Stimulated activated CD8-positive, alpha-beta memory T cell treated with anti-CD3 and anti-CD28 coated beads, Interleukin-12 subunit alpha, Interleukin-12 subunit beta, amount 100 ng/mL, for 1 hour (primary cell): ENCODE results near the gene MTMR3.

ENCODE experiments used
- DNase-seq: peaks from one replicate; pipeline ENCODE4 v3.0.0-alpha.2; 2020; ENCODE audit warnings: low read depth

Gene MTMR3

DNA sequence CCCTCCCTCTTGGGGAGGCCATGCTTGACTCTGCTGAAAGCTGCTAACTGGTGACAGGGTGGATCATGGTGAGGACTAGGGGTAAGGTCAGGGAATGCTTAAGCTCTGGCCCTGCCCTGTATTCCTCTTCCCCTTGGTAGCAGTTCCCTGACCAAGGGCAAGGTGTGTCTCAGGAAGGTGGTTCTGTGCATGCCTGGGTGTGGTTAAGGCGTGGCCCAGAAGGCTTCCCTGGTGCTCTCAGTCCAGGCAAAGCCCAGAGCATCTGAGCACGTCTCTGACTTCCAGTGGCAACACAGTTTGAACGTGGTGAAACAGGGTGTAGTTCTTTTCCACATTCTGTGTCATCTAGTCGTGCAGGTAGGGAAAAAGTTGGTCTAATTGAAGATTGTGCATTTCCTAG, 144.2 kb downstream of the MTMR3 start:
- DNase-seq, result no peak

DNA sequence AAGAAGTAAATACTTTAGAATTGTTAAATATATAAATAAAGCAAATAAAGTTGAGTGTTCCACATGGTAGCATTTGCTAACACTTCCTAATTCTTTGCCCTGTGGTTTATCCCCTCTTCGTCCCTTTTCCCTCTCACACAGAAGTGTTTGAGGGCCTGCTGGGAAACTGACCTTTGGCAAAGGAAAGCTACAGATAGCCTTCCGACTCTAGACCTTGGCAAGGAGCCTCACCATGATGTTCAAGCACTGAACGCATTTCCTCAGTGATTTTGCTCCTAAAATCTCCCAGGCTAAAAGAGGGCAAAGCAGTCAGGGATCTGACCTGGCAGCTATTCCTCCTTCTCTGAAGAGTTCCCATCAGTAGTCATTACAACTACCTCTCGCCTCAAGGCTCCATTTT, 144.8 kb downstream of the MTMR3 start:
- no peak for DNase-seq

DNA sequence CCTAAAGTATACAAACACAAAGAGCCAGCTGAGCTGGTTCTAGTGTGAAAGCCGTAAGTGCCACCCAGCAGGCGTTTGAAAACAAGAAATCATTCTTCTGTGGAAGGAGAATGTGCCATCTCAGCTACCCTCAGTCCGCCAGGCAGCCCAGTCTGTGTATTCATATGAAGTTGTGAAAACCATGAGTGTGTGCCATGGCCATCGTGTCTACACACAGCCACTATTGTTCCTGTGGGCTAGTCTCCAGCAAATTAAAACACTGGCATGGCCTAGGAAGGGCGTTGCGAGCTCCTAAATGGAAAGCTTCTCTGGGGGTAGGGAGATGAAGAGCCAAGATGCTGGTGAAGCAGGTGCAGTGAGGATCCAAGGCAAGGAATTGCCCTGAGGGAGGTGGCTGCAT, 145.8 kb downstream of the MTMR3 start:
- no peak for DNase-seq

DNA sequence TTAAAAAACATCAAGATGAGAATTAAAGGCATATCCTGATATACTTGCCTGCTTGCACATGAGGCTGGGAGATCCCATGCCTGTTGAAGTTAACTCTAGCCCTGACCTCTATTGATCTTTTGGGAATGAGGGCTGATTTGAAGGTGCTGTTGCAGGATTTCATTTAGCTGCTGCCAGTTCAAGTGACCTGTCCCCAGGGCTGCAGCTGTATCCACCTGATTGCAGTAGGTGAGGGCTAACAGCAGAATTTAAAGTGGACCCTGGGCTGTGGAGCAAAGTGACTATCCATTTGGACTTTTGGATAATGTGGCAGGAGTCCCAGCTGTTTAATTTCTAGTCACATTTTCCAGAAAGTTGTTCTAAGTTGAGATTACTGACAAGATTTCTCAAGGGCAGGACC, 146.5 kb downstream of the MTMR3 start:
- DNase-seq, result no peak

DNA sequence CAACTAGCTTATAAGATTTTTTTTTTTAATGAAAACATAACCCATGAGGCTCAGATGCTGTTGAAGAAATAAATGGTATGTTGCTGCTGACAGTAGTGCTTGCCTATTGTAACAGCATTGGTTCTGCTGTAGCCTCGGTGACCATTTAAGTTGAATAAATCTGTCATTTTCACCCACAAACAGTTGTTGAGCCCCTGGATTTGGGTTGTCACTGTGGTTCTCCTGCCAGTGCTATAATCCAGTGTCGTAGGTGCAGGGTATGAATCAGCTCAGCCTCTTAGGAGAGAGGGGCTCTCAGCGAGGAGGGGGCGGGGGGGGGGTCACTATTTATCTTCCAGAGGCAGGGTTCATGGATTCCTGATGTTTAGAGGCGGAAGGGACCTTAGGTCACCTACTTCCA, 147.4 kb downstream of the MTMR3 start:
- DNase-seq, result no peak

DNA sequence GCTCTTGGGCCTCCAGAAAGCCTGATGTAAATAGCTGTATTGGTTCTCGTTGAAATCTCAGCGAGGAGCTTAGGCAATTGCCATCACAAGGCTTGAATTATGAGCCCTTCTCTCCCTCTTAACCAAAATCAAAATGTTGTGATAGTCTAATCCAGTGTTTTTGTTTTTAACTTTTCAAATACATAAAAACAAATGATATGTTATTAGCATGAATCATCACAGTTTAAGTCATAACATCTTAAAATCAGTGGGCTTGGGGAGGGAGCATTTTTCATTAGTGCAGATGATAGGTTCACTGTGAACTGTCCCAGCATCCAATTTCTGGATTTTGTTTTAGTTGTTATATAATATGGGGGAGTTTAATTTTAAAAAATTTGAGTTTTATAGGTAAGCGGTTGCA, 148.4 kb downstream of the MTMR3 start:
- no peak for DNase-seq

DNA sequence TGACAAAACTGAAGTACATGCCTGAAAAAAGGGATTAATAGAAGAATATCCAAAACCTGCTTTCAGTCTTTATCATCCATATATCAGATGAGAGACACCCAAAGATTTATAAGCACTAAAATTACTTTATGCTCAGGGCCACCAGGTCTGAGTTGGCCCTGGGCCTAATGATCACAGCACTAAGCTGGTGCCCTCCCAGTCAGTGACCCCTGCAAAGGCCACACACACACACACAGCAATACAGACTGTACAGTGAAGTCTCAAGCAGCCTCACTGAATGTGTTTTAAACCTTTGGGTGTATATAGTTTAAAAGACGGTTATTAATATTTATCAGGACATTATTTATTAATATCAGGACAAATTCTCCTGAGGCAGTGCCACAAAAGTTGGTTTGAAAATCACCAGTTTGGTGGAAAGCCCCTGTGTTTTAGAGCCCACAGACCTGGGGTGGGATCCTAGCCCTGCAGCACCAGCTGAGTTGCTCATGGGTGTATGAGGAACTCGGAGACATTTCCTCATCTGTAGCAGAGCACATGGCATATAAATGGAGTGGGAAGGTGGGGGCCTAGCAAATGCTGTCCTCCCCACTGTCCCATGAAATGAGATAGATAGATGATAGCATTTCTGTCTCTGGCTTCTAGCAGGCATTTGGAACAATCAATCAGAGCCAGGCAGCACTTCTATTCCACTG, 148.9 kb downstream of the MTMR3 start:
- no peak for DNase-seq

DNA sequence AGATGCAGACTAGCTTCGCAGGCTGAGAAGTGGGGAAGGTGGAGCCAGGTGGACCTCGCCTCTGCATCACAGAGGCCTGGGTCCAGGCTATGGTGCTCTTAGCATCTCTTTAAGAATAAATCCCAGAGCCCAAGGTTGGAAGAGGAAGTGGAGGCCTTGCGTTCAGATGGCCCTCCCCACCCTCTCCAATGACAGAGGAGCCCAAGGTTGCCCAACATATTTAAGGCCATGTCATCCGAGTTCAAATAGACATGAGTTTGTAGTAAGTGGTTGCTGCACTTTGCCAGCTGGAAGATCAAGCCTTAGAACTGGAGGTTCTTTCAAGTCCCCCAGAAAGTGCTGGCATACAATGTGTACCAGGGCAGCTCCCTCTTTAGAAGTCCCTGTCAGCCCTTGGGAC, 150.2 kb downstream of the MTMR3 start:
- no peak for DNase-seq

DNA sequence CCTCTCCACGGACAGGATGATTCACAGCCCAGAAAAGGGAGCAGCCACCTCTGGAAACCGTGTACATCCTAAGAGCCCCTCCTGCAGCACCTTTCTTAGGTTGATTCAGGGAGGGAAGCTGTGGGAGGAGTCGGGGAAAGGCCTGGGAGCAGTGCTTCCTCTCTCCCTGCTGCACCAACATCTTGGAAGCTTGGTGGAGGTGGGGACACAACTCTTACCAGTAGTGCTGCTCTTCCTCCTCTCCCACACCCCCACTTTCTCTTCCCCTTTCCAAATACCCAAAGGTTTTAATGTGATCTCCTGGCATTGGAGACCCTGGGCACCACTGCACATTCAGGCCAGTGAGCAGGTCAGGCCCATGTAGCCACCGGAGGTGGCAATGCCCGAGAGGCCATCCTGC, 150.9 kb downstream of the MTMR3 start:
- no peak for DNase-seq

DNA sequence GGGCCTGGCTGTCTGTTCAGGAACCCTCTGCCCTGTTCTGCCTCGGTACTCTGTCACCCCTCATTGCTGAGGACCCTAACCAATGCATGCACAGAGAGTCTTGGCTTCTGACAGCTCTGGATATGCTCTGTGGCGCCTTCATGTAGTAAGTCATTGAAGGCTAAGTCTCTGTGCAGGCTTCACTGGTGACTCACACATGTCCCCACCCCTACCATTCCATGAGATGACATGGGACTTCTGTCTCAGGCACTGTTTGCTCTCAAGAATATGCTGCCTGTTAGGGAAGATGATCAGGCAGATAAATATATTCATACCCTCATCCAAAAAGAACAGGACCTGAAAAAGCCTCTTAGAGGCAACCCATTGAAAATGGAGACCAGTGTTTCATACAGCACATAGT, 153.7 kb downstream of the MTMR3 start:
- DNase-seq, result no peak

DNA sequence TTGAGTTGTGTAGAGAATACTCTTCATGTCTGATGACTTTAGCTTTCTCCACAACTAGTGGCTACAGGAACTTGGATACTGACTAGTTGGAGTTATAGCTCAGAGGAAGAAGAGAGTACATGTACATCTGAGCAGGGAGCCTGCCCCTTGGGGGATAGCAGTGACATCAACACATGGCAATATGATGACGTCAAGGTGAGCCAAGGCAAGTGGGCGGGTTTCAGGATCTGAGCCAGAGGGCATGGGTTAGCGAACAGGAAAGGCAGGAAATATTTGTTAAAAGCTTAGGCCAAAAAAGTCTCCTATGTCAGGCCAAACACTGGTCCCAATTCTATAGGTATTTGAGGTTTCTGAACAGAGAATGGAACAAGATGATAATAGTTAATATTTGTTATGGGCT, 155.2 kb downstream of the MTMR3 start:
- DNase-seq, result no peak

DNA sequence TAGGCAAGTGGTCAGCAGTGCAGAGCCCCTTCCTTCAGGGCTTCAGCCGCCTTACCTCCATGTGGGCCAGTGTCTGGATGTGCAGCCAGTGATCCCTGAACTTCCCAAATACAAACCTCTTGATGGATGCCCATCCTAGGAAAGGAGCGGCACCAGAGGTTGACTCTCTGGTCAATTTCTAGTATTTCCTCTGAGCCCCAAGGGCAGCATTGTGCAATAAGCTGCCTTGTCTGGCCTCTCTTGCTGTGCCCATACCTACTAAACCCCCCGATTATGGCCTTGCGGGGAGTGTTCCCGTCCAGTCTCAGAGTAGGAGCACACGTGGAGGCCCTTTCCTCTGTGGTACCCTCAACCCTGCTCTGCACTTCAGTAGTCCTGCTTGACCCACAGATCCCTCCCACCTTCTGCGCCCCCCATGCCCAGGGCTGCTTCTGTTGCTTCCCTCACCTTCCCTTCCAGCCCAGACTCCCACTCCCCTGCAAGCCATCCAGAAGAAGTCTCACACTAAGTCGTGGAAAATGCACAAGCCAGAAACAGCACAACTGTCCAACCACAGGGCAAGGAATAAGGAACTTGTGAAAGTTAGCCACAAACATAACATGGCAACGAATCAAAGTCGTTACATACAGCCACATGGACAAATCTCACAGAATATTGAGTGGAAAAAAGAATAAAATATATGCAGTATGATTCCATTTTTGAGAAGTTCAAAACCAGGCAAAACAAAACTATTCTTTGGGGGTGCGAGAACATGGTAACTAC, 157.7 kb downstream of the MTMR3 start:
- DNase-seq, result no peak

DNA sequence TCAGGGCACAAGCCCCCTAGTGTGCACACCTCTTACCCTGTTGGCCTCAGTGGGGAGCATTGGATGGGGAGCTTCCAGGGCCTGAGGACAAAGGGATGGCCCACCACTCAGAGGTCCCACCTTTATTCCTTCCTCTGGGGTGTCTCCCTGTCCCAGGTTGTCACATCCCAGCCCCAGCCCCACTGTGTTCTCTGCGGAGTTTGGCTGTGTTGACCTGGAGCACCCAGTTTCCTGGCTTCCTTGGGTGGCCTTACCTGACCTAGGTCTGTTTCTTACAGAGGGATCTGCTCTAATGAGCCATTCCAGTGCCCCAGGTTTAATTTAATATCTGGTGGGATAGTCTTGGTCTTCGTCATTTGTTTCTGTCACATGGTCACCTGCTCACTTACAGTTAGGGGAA, 158.5 kb downstream of the MTMR3 start:
- no peak for DNase-seq

DNA sequence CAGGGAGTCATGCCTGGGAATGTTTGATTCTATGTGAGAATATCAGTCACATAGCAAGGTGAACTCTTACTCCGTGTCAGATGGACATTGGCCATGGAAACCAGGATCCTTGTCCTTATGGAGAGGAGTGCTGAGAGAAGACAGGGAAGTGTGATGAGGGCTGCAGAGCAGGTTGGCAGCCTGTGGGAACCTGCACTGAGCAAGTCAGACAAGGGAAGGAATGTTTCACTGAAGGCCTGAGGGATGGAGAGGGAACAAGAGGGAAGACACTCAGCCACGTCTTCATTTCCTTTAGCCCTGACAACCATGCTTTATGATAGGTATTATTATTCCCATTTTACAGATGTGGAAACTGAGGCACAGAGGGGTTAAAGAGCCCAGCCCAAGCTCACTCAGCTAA, 158.9 kb downstream of the MTMR3 start:
- no peak for DNase-seq

DNA sequence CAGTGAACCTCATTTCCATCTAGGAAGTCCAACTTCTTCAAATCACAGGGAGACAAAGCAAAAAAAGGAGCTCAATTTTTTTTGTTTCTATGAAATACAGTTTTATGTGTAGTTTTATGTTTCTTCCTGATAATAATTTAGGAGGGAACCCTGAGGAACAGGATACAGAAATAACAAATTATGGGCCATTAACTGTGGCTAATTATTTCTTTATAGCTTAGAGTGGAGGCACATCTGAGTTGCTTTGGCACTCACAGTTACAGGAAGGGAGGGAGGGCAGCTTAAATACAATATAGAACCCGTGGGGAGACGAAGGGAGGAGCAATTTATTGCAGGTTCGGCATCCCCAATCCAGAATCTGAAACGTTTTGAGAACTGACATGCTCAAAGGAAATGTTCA, 160.2 kb downstream of the MTMR3 start:
- no peak for DNase-seq

DNA sequence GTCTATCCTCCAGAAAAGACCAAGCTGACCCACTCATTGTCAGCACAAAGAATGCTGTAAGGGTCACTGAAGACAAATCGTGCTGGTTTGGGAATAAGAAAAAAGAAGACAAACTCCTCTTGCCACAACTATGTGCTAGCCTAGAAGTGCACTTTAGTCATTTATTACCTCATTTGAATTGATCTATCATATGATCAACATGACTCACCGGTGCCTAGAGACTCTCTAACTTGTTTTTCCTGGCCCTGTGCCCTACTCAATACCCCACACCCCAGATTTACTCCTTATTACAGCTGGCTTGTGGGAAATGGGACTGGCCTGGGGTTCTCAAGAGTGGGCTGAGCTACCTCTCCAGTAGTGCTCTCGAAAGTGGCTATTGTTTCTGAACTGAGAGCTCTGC, 161.4 kb downstream of the MTMR3 start:
- no peak for DNase-seq

DNA sequence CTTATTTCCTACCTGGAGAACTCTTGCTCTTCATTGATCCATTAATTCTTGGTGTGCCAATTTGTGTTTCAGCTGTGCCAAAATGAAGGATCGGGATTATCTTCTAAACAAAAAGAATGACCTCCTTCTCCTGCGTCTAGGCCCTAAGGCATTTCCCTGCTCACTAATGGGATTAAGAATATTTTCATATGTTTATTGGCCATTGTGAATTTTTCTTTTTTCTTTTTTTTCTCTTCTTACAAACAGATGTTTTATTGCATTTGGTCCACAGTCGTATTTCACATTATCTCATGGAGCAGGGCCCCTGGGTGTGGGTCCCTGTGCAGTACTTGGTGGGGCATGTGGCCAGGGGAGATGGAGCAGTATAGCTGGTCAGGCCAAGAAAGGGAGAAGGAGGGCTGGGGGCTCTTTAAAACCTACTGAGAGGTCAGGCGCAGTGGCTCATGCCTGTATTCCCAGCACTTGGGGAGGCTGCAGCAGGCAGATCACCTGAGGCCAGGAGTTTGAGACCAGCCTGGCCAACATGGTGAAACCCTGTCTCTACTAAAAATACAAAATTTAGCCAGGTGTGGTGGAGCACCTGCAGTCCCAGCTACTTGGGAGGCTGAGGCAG, 162.0 kb downstream of the MTMR3 start:
- no peak for DNase-seq

DNA sequence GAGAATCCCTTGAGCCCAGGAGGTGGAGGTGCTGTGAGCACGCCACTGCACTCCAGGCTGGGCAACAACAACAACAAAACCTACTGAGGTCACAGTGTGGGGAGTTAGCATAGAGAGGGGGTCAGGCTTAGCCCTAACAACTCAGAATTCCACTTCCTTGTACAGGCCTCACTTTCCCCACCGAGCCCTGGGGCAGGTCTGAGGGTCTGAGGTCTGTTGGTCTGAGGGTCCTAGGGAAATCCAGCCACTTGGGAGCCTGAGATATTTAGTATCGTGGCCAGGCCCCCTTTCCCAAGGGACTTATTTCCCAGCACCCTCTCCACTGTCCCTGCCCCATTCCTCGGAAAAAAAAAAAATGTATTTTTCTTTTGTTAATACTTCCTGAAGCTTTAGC, 162.5 kb downstream of the MTMR3 start:
- no peak for DNase-seq

DNA sequence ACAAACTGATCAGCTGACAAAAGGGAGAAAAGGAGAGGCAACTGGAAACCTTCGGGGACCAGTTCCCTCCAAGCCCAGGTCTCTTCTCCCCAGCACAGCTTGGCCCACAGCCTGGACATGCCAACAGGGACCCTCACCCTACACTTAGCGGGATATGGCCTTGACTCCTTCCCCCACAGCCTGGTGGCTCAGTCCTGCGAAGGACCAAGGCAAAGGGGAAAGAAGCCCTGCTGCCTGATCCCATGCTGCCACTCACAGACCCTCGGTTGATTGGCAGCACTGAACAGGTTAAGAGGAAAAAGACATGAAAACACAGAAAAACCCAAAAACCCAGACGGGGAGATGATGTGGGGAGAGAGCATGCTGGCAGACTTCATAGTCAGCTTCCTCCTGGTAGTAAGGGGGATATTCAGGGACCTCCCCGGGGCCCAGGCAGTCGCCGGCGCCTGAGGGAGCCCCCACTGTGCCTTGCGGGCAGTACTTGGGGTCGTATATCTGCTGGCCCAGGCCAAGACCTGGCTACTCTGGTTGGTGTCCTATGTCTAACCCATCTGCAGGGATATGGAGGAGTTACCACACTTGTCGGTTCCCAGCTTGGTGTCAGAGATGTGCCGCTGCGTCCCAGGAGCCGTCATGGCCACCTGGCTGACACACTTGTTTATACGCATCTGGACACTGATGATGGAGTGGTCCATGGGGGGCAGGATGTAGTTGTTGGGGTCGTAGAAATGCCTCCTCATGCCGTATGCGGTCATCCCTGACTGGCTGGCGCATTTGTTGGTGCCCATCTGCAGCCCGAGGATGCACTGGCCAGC, 163.1 kb downstream of the MTMR3 start:
- DNase-seq, result no peak

DNA sequence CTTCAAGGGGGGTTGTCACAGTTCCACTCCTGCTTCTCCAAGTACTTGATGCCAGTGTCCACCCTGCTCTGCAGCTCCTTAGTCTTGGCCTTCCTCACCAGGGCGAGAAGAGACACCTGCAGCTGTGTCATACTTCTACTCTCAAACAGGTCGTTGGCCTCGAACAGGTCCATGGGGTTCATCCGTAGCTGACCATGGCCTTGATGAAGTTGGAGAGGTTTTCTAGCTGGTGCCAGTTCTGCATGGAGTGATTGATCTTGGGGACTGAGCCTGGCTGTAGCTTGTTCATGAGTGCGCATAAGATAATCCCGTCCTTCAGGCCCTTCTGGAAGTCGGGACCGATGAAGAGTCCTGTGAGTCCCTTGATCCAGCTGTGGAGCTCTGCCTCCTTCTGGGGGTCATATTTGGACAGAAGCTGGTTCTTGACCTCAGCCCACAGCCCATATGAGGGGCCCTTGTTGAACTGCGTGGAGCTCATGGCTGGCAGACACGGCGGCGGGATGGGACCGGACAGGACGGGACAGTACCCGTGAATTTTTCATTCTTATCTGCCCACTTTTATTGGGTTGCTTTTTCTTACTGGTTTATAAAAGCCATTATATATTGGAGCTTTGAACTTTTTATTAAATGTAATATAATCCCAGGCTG, 163.9 kb downstream of the MTMR3 start:
- no peak for DNase-seq

DNA sequence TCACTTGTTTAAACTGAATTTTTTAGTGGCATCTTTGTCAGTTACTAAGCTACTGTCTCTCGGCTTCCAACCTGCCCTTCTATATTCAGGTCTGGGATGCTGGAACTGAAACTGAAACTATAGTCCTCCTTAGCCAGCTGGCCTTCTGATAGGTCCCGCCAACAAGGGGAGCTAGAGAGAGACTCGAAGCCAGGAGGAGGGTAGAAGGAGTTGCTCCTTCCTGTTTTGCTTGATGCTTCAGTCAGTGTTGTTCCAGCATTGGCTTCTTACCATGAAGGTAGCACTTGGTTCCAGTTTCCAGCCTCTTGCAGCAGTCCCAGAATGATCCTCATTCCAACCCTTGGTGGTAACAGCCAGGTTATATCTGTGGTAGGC, 164.4 kb downstream of the MTMR3 start:
- no peak for DNase-seq

DNA sequence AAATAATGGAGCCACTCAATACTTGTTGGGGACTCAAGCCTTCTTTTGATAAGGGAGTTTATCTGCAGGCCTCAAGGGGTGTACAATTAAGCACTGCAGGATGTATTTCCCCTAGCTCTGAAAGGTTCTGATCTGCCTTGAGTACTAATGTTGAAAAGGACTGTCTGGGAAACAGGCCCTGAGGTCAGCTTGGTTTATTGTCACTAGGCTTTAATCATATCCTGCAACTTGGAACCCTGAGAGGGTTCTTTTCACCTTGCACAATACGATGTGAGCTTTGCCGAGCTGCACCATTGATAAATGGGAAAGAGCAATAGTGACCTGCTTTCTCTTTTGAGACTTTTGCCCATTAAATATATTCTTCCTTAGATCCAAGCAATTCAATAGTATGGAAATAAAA, 165.7 kb downstream of the MTMR3 start:
- DNase-seq, result no peak
